Right lobe of liver (tissue), 4 donors: ENCODE results near the gene RIMS1.

Experiments
- POLR2A ChIP-seq: fragments of 450-650 bp; IDR thresholded peaks from one replicate; pipeline ENCODE4 v1.6.1; 2017; ENCODE audit warnings: antibody characterized with exemption, mild to moderate bottlenecking
- TF ChIP-seq, protein P1 (sequence below), 4 donors: fragments of 200-600 bp in 3 of 4; fragments of 450-650 bp in 1 of 4; IDR thresholded peaks; one replicate each; pipeline versions ENCODE4 v1.5.1 to v1.8.0; 2016 to 2022; ENCODE audit warnings: antibody characterized with exemption in 4 of 4, mild to moderate bottlenecking in 2 of 4
- donor health status: DM: no; HTN: no; CAD: no.
- donor health status: DM: no; HTN: no; CAD: no.
- donor health status: DM: no; HTN: yes; CAD: no.

DNA sequence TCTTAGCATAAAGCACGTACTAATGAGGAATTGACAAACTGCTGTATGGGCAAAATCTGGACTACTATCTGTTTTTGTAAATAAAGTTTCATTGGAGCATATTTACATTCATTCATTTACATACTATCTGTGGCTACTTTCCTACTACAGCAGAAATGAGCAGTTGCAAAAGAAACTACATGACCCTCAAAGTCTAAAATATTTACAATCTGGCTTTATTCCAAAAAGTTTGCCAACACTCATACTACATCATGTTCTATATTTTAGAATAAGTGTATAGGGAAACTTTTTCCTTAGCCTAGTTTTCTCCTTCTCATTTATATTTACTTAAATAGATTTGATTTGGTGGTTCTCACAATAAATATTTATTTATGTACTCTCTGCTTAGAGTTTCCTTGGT lies 208.2 kb downstream of the RIMS1 start:
- no peak for TF ChIP-seq POLR2A
- TF ChIP-seq, protein P1, sequence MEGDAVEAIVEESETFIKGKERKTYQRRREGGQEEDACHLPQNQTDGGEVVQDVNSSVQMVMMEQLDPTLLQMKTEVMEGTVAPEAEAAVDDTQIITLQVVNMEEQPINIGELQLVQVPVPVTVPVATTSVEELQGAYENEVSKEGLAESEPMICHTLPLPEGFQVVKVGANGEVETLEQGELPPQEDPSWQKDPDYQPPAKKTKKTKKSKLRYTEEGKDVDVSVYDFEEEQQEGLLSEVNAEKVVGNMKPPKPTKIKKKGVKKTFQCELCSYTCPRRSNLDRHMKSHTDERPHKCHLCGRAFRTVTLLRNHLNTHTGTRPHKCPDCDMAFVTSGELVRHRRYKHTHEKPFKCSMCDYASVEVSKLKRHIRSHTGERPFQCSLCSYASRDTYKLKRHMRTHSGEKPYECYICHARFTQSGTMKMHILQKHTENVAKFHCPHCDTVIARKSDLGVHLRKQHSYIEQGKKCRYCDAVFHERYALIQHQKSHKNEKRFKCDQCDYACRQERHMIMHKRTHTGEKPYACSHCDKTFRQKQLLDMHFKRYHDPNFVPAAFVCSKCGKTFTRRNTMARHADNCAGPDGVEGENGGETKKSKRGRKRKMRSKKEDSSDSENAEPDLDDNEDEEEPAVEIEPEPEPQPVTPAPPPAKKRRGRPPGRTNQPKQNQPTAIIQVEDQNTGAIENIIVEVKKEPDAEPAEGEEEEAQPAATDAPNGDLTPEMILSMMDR (IDR thresholded peaks at IDR 0.05) = no peak
